Fibroblast of villous mesenchyme (primary cell): ENCODE measurements around the gene HYI. TPM values are rescaled to one million over a fixed set of nuclear protein-coding genes. Genes with fewer than 3 reads are reported as not detected.
"Not testable (repeated sequence)": the region's sequence is repeated elsewhere in the genome, so short reads cannot be mapped to it uniquely, and the experiment has no call there.

ENCODE experiments used
- DNase-seq: peaks from one replicate; pipeline ENCODE4 v3.0.0-alpha.2; 2010; ENCODE audit warnings: low read depth
- H3K4me3 ChIP-seq: 2 replicates; pipeline ENCODE4 v1.5.1; 2011; ENCODE audit warnings: low read depth, mild to moderate bottlenecking, low read length
- CTCF ChIP-seq: IDR thresholded peaks from 2 replicates; pipeline ENCODE4 v1.5.1; 2012; ENCODE audit warnings: low read depth, mild to moderate bottlenecking, low read length; ENCODE audit not compliant: insufficient read depth
- total RNA-seq: library from RNA; depleted of rRNA; stranded (reverse); fragments of >200 nt; gene quantifications from 2 replicates; pipeline ENCODE4 v1.2.3, GENCODE V29; 2012

HYI gene
- total RNA-seq, 1 donor, result 43.6 TPM

GRCh38 chr1:43488165-43488564 is 34.4 kb upstream of the HYI start:
- no peak for DNase-seq
- H3K4me3 ChIP-seq, result no peak overlapping the region
- TF ChIP-seq CTCF, result no peak

- H3K4me3 ChIP-seq, result no peak overlapping the region
- no peak for DNase-seq
- no peak for TF ChIP-seq CTCF
These were observed 30.6 kb upstream of the HYI start for GRCh38 chr1:43484367-43484766.

- no peak for TF ChIP-seq CTCF
- H3K4me3 ChIP-seq, result no peak overlapping the region
- DNase-seq, result peak; percentile 41
These were observed 28.5 kb upstream of the HYI start for GRCh38 chr1:43482215-43482614.

GRCh38 chr1:43481491-43481890 is 27.8 kb upstream of the HYI start:
- no peak for TF ChIP-seq CTCF
- H3K4me3 ChIP-seq, result no peak overlapping the region
- DNase-seq, result peak; percentile 14

- DNase-seq, result peak; percentile 16
- no peak for TF ChIP-seq CTCF
These were observed 25.7 kb upstream of the HYI start for GRCh38 chr1:43479414-43479813.

GRCh38 chr1:43477716-43478115 is 24.0 kb upstream of the HYI start:
- no peak for DNase-seq
- no peak overlapping the region for H3K4me3 ChIP-seq
- no peak for TF ChIP-seq CTCF

More at GRCh38 chr1:43479414-43479813, 25.7 kb upstream of the HYI start:
- no peak overlapping the region for H3K4me3 ChIP-seq

- not testable (repeated sequence) for H3K4me3 ChIP-seq, DNase-seq
These were observed 22.1 kb upstream of the HYI start for GRCh38 chr1:43475611-43476401.
